Anterior cingulate cortex (tissue), 58 donors: ENCODE measurements around the gene GRIP2.
A peak's percentile ranks its signal among the peaks of the same experiment; 100 is the strongest.

Experiments
- DNase-seq, 58 donors: peaks; one replicate each; lab custom pipeline; 2025; lab: John Stamatoyannopoulos, UW

Gene GRIP2

DNA sequence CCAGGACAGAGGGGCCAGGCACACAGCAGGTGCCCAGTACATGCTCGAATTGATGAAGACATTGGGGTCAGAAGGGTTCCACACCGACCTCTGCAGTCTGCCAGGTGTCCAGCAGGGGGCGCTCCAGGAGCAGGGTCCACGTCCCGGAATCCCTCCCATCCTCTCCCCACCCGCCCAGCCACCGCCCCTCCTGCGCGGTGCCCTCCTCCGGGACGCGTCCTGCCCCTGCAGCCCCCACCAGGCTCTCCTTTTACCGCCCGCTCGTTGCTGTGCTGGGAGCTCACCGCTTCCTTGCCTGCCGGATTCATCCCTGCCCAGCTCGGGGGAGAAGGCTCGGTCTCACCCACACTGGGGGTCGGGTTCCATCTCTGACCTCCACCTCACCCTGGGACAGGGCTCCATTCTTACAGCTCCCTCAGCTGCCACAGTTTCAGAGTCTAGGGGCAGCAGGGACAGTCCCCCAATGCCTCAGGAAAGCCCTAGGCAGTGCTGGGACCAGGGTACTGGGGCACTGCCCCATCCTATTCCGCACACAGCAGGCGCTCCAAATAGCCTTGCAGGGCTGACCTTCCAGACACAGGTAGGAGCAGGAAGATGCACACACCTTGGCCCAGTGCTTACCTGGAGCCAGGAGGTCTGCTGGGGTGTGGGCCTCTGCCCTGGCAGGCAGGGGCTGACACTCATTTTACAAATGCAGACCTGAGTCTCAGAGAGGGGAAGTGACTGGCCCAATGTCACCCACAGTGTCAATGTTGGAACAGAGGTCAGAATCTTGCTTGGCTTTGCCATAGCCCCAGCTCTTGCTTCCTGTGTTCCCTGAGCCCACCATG, 31.0 kb downstream of the GRIP2 start:
- DNase-seq: peak in 31 of 58 donors; percentile 5 to 79 (median 25)

DNA sequence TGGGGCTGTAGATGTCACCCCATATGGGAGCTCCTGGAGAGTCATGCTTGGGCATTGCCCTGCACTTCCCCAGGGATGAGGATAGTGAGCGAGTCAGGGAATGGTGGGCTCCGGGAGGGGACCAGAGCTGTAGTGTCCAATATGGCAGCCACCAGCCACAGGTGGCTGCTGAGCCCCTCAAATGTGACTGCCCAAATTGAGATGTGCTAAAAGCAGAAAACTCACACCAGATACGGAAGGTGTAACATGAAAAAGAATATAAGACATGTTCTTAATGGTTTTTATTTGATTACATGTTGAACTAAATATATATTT, 31.7 kb downstream of the GRIP2 start:
- no peak for DNase-seq

DNA sequence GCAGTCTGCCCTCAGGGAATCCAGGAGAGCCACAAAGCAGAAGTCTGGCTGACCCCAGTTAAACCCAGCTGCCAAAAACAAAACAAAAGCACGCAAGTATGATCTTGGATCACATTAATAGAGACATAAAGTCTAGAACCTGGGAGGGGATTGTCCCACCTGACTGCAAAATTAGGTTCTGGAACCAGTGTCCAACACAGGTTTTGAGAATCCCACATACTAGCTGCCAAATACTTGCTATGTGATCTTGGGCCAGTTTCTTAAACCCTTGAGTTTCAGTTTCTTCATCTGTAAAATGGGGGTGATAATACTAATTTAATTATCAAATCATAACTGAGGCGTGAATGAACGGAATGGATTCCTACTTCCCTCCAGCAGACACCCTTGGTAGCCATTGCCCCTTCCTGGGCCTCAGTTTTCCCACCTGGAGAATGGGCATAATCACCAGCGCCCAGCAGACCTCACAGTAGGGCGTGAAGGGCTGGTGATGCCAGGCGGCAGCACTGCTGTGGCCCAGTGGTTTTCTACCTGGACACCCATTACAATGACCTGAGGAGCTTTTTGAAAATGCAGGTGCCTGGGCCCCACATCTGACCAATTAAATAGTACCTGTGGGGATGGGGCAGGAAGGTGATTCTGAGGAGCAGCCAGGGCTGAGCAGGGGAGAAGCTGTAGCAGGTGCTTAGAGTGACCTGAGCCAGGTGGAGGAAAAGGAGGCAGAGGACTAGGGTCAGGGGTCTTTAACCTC, 32.2 kb downstream of the GRIP2 start:
- no peak for DNase-seq

DNA sequence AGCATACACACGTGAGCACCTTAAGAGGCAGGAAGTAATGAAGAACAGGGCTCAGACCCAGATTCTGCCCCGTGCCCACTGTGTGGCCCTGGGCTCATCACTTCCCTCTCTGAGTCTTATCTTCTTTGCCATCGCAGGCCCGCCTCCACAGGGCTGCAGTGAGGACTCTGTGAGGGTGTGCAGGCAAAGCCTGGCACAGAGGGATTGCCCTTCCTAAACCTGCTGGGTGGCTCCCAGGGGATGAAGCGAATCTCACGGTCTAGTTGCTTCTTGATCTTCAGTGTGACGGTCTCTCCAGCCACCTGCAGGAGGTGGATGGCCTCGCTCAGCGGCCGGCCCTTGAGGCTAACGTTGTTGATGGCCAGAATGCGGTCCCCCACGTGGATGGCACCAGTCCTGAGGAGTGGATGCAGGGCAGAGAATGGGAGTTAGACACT, 32.8 kb downstream of the GRIP2 start:
- no peak for DNase-seq

DNA sequence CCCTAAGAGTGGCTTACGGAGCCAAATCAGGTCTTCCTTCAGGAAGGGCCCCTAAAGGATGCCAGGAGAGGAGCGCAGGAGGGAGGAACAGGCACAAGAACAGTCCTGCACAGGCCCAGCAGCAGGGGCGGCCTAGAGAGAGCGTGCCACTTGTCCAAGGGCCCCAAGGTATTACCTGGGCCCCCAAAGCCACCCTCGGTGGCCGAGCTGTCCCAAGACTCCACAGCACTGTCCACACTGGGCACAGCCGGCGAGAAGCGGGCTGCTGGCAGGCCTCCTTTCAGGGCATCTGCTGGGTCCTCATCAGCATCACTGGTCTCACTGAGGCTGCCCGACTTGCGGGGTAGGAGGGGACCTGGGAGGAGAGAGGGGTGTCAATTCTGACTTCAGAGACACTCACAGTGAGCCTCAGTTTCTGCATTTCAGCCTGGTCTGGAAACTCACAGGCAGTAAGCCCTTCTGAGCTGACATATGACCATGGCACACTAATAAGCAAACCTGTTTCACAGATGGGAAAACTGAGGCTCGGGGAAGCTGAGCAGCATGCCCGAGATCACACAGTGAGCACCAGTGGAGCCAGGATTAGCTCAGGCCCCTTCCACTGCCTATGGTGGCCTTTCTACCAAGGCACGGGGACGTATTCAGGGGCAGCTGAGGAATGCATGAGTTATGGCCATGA, 33.4 kb downstream of the GRIP2 start:
- no peak for DNase-seq

DNA sequence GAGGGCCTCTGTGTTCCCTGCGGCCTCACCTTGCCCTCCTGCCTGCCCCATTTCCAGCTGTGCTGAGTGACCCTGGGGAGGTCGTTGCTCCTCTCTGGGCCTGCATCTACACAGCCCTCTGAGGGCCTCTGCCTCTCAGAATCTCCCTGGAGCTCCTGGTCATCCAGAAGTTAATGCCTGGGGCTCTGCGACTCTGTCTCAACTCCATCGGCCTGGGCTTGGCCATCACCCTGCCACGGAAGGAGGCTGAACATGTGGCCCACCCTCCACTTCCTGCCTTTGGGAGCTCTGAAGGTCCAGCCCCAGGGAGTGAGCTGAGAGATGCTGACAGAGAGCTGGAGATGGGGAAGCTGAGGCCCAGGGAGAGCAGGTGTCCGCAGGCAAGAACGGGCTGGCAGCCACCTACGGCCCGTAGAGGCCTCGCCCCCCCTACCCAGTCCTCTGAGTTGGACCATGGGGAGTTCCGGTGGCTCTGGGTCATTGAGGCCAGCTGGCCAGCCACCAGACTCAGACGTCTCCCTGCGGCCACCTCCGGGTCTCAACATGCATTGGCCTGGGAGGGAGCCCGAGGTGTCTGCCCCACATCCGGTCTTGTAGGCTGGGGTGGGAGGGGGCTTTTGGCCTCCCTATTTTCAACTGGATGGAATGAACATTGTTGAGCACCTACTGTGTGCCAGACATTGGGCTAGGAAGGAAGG, 34.2 kb downstream of the GRIP2 start:
- DNase-seq: no peak

DNA sequence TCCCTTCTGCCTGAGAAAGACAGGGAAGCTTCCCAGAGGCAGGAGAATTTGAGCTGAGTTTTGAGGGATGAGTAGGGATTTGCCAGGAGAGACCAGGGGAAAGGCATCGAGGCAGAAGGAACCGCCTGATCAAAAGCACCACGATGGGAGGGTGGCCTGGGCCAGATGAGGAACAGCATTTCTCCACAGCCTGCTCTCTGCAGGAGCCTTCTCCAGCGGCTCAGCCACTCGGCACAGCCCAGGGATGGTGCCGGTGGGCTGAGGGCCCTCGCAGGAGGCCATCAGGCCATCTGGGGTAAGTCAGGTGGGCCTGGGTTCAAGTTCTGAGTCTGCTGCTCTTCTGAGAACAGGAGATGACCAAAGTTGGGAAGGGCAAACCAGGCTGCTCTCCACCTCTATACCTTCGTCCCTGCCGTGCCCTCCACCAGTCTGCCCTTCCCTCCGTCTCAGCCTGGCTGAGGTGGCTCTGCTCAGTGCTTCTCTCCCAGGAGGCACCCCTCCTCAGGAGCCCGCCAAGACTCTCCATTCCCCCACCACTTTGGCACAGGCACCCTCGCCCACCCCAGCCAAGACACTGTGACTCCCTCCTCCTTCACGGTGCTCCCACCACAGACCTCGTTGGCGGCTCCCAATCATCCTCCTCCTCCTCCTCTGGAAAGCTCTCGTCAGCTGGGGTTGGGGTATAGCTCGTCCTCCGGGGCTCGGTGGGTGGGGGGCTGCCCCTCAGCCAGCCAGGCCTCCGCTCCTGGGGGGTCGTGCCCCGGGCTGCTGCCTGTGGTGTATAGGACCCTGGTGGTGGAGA, 34.9 kb downstream of the GRIP2 start:
- no peak for DNase-seq

DNA sequence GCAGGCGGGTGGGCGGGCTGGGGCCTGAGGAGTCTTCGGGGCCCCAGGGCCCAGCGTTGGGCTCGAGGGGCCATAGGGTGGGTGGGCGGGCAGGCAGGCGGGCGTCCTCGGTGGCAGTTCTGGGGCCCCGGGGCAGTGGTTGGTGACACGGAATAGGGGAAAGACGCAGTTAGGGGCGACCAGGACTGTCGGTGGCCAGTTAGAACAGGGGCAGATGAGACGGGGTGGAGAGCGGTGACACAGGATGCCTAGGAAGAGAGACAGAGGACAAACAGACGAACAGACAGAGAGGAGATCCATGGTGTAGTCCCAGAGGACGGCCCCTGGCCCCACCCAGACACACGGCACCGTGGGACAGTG, 36.5 kb downstream of the GRIP2 start:
- no peak for DNase-seq

DNA sequence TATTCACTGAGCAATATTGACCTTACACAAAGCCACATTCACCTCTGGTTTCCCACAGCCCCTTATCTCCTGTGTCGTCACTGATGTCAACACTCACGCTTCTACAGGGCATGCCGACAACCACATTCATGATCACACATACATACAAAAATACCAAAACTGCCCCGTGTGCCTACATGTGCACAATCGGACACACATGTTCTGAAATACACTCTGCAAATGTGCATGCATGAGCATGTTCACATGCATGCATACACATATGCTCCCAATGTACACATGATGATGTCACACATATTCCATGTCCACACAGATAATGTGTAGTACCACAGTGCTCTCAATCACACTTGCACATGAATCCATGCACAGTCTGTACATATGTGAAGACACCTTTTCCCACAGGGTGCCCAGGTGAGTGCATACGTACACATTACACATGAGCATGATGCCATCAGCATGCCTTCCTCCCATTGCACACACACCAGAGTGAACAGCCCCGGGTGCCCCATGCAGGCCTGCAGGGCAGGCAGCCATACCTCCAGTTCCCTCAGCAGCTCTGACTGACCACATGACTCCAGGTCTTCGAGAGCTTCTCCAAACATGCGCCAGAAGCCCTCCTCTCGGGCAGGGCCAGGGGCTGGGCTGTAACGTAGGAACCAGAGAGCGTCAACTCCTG, 37.0 kb downstream of the GRIP2 start:
- no peak for DNase-seq

DNA sequence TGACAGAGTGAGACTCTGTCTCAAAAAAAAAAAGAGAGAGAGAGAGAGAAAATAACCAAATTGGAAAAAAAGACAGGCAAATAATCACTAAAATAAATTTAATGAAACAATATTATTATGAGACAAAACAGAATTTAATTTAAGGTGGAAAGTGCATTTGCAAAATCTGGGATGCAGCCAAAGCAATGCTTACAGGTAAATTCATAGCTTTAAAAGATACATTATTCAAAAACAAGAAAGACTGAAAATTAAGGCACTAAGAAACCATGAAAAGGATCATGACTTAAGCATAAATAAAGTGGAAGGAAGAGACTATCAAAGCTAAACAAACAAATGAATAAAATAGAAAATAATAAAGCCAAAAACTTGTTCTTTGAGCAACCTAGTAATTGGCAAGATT, 37.7 kb downstream of the GRIP2 start:
- DNase-seq: no peak

DNA sequence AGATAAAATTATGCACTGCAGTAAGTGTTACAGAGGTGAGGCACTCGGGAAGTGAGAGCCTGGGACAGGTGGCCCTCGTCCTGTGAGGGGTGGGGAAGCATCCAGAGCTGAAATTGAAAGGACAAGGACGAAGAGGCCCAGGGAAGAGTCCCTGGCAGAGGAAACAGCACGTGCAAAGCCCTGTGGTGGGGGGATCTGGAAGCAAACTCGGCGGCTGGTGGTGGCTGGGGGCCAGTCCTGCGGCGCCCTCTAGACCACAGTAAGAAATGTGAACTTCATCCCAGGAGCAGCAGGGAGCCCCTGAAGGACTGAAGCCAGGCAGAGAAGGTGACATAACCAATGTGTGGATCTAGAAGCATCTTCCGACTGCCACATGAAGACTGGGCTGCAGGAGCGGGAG, 42.8 kb downstream of the GRIP2 start:
- DNase-seq: no peak

DNA sequence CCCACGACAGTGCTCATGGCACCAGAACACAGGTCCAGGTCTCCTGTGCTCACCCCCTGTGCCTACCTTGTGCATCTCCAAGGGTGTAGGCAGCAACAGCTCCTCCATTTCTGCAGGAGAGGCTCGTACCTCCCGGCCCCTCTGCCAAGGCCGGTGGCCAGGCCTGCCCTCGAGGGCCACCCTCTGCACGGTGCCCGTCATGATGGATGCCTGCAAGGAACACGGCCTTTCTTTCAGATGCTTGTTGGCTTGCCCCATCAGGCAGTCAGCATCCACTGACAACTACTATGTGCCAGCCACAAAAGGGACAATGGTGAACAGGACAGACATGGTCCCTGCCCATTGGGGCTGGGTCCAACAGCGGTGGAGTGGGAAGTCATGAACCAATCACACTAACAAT, 43.8 kb downstream of the GRIP2 start:
- no peak for DNase-seq

DNA sequence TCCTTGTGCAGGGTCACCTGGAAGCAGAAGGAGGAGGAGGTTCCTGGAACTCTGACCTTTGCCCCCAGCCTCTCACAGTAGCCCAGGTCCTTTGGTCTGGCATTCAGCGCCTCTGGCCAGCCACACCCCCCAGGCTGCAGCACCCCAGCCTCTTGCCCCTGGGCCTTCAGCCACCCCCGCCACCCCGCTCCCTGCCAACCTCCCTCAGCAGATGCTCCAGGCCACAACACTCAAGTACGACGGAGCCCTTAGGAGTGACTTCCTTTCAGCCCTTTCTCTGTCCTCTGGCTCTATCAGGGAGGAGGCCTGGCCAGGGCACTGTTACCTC, 45.2 kb downstream of the GRIP2 start:
- no peak for DNase-seq

DNA sequence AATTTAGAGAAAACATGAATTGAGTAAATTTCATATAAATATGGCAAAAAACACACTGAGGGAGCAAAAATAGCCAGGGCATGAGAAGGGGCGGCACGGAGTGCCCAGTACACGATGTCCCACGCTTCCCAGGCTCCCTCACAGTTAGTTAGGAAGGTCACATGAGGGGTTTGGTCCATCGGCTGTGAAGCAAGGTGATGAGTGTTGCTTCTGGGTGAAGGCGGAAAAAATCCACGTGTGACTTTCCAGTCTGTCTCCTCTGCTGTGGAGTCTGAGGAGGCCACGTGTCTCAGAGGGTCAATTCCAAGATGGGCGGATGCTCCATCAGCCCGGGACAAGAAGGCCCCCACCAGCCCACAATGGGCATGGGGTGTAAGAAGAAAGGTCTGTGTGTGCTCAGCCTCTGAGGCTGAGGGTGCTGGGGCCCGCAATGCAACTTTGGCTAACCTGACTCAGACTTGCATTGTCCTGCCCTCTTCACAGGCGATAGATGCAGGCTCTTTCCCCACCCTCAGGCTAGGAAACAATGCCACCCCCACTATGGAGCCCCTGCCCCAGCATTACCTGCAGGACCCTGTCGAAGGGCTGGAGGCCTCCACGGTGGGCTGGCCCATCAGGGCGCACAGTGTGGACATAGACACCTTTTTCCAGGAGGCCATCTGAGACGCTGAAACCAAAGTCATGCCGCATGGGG, 45.7 kb downstream of the GRIP2 start:
- no peak for DNase-seq

DNA sequence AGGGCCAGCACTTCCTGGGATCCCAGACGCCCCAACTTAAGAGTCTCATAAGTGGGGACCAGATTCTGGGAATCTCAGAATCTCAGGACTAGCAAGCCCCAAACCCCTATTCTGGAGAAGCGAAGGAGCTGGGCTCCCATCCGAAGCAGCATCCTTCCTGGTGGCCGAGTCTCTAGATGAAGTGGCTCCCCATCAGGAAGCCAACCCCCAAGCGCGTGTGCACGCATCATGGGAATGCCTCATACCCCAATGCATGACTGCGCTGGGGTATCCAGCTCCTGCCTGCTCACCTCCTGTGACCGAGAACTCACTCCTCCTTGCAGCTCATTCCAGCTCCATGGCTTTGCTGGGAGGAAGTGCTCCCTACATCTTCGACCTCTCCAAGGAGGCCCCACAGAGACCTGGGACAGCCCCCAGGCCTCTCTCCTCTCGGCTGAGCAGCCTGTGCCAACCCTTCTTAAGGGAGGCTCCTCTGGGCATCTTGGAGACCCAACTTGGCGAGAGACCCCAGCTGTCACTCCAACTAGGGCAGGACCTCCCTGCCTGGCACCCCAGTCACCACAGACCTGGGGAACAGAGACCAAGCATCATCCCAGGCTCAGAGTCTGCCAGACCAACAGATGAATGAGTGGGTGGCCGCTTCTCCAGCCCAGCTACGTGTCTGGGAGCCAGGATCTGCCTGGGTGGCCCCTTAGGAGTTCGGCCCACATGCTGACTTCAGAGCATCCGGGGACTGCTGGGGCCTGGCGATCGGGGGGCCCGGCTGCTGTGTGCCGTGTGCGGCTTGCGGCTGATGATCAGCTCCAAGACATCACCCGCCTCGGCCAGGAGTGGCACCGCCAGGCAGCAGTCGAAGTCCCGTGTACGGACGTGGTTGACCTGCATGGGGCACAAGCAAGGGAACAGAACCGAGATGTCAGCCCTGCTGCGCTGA, 46.9 kb downstream of the GRIP2 start:
- DNase-seq: no peak

DNA sequence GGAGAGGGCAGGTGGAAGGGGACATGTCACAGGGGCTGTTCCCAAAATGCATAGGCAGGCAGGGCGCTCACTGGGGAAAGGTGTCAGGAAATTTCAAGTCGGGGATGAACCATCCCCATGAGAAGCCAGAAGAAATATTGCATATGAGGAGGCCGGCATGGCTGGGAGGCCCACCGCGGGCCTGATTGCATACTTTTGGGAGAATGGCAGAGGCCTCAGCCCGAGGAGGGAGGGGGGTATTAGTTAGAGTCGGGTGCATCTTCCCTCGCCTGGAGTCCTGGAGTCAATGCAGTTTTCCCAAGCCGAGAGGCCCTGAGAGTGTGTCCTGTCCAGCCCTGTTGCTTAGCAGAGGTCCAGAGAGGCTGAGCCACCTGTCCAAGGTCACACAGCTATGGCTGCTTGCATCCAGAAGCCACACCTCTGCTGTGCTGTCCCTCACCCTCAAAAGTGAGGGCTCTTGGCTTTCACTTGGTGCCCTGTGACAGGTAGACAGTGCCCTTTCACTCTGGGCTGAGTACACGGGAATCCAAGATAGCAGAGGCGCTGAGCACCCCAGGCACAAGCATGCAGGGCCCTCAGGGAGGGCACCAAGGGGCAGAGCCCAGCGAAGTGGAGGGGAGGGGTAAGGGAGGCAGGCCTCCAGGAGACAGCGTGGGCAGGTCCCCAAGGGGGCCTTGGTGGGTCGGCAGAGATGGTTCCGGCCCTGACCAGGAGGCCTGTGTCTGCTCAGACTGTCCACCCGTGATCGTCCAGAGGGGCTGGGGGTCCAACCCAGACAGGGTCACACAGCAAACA, 48.5 kb downstream of the GRIP2 start:
- no peak for DNase-seq

DNA sequence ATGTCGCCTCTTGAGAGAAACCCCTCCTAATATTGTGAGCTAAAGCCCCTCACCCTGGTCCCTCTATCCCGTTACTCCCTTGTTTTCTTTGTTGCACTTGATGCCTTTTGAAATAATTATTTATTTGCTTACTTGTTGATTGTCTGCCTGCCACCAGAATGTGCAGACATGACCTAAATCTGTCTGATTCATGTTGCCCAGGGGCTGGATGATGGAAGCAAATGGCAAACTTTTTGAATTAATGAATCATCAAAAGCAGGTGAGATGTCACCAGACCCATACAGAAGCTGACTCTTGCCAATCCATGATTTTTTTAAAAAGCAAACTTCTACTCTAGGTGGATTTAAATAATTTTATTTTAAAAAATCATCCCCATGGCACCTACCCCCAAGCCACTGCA, 49.3 kb downstream of the GRIP2 start:
- no peak for DNase-seq
